ENCODE results near the gene AHDC1. TPM values are rescaled to one million over a fixed set of nuclear protein-coding genes. Genes with fewer than 3 reads are reported as not detected.

Gene AHDC1
- total and polyA plus RNA-seq, 2 of the 13 experiments (the other 11 are each of a cell fraction or from before 2014, with no cell fraction given), result 1.0 to 2.7 TPM

- TF ChIP-seq RELA (CRISPR knock-in tag; IDR thresholded peaks at IDR 0.05) (no peak), CBX2 (IDR thresholded peaks at IDR 0.05; ENCODE audit: low read depth, low read length) (no peak), CBX2 (CRISPR knock-in tag; IDR thresholded peaks at IDR 0.05; ENCODE audit: low read depth) (no peak), NFIC (IDR thresholded peaks at IDR 0.05; ENCODE audit: low read length) (no peak), GMEB1 (CRISPR knock-in tag; IDR thresholded peaks at IDR 0.05; ENCODE audit: borderline replicate concordance) (peak; percentile 35; the same call in 1 of the 2 replicates), CREM (IDR thresholded peaks at IDR 0.05) (peak; percentile 74), CREM (CRISPR knock-in tag; IDR thresholded peaks at IDR 0.05) (no peak), ZNF331 (CRISPR knock-in tag; IDR thresholded peaks at IDR 0.05) (peak; percentile 8; the same call in 1 of the 2 replicates), NR3C1 (CRISPR knock-in tag; IDR thresholded peaks at IDR 0.05) (no peak), PTBP1 (IDR thresholded peaks at IDR 0.05; ENCODE audit: low read depth, low read length, poor library complexity, severe bottlenecking) (no peak), HOXA5 (CRISPR knock-in tag; IDR thresholded peaks at IDR 0.05) (0 out of 2 replicates have a peak, but pooled peaks have one; percentile 13), IRF9 (CRISPR knock-in tag; IDR thresholded peaks at IDR 0.05; ENCODE audit: borderline replicate concordance) (no peak), ZNF674 (CRISPR knock-in tag; IDR thresholded peaks at IDR 0.05; ENCODE audit: low read depth) (no peak), DBP (CRISPR knock-in tag; IDR thresholded peaks at IDR 0.05; ENCODE audit: not compliant biosample characterization) (no peak), ZNF773 (CRISPR knock-in tag; IDR thresholded peaks at IDR 0.05; ENCODE audit: borderline replicate concordance) (no peak), PAXIP1 (CRISPR knock-in tag; conservative IDR thresholded peaks at IDR 0.05) (peak; percentile 85), SP2 (CRISPR knock-in tag; IDR thresholded peaks at IDR 0.05) (no peak), ZNF17 (CRISPR knock-in tag; IDR thresholded peaks at IDR 0.05) (no peak), ZNF614 (CRISPR knock-in tag; IDR thresholded peaks at IDR 0.05; ENCODE audit: borderline replicate concordance) (0 out of 2 replicates have a peak, but pooled peaks have one; percentile 29)
- TF ChIP-seq, protein P1, sequence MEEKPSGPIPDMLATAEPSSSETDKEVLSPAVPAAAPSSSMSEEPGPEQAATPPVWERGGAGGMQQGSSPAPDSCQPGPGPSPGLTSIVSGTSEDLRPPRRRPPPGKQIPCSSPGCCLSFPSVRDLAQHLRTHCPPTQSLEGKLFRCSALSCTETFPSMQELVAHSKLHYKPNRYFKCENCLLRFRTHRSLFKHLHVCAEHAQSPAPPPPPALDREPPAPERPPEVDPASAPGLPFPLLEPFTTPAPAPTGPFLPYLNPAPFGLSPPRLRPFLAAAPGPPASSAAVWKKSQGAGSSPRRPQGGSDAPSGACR (CRISPR knock-in tag; IDR thresholded peaks at IDR 0.05), result no peak
- TF ChIP-seq, protein P2, sequence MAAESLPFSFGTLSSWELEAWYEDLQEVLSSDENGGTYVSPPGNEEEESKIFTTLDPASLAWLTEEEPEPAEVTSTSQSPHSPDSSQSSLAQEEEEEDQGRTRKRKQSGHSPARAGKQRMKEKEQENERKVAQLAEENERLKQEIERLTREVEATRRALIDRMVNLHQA (CRISPR knock-in tag; IDR thresholded peaks at IDR 0.05), result no peak
These were observed 61.3 kb downstream of the AHDC1 start (continued) for GRCh38 chr1:27542463-27543273.

Measured in HepG2 (cell line).